Calu3 (cell line): ENCODE results near the gene NEUROG3. TPM values are rescaled to one million over a fixed set of nuclear protein-coding genes. Genes with fewer than 3 reads are reported as not detected.

Experiments used
- BruUV-seq: library from RNA; stranded (reverse); fragments of 400-500 nt; replicated peaks from 2 replicates; lab custom pipeline; 2021; lab: Mats Ljungman, UMichigan
- CTCF ChIA-PET: fragments of 300-600 bp; sonication (Branson Sonifier 250); formaldehyde crosslinking; loops from one replicate; lab custom pipeline; 2022; ENCODE audit warnings: antibody characterized with exemption; lab: Charles Lee
- DNase-seq: peaks from one replicate; pipeline ENCODE4 v3.0.0; 2022
- H3K27ac Mint-ChIP-seq: one replicate; pipeline ENCODE4 v1.8.0; 2022; ENCODE audit warnings: mixed read lengths; ENCODE audit not compliant: unreplicated experiment
- H3K27me3 Mint-ChIP-seq: one replicate; pipeline ENCODE4 v1.8.0; 2022; ENCODE audit warnings: mixed read lengths; ENCODE audit not compliant: unreplicated experiment
- H3K36me3 Mint-ChIP-seq: one replicate; pipeline ENCODE4 v1.8.0; 2022; ENCODE audit warnings: mild to moderate bottlenecking, moderate library complexity, mixed read lengths; ENCODE audit not compliant: insufficient read depth, unreplicated experiment
- H3K4me1 Mint-ChIP-seq: one replicate; pipeline ENCODE4 v1.8.0; 2022; ENCODE audit warnings: mild to moderate bottlenecking, low read depth, mixed read lengths; ENCODE audit not compliant: unreplicated experiment
- H3K4me3 Mint-ChIP-seq: one replicate; pipeline ENCODE4 v1.8.0; 2022; ENCODE audit warnings: mild to moderate bottlenecking, low read depth, moderate library complexity, mixed read lengths; ENCODE audit not compliant: unreplicated experiment
- H3K9me3 Mint-ChIP-seq: one replicate; pipeline ENCODE4 v1.8.0; 2022; ENCODE audit warnings: low read depth, mixed read lengths; ENCODE audit not compliant: unreplicated experiment
- CTCF ChIP-seq: fragments of 200-600 bp; IDR thresholded peaks from one replicate; pipeline ENCODE4 v1.8.0; 2022; ENCODE audit warnings: antibody characterized with exemption; ENCODE audit not compliant: unreplicated experiment
- intact Hi-C: fragments of 100-400 bp; cut with micrococcal nuclease; formaldehyde crosslinking; loops from one replicate; pipeline ENCODE4 v1.10.0; 2022; ENCODE audit not compliant: unreplicated experiment
- total RNA-seq: library from RNA; stranded (reverse); gene quantifications from 2 replicates; pipeline ENCODE4 v1.2.3, GENCODE V29; 2022

The NEUROG3 gene
- total RNA-seq, 1 experiment from 2014 or later = not detected

GRCh38 chr10:69527961-69528360, 45.3 kb downstream of the NEUROG3 start:
- BruUV-seq = no TSS peak
- Mint-ChIP-seq H3K4me1 (no peaks in the 10 kb centered on the region), H3K4me3 (no peak overlapping the region), H3K27me3 (peaks cover 19% of the 10 kb centered on the region), H3K27ac (no peak overlapping the region), H3K9me3 (no peaks in the 10 kb centered on the region), H3K36me3 (no peaks in the 10 kb centered on the region)
- DNase-seq = no peak
- TF ChIP-seq CTCF = no peak
- CTCF ChIA-PET = interaction anchor here (2.0 kb wide), 1 partner anchor 12 kb away, joined by 6 read pairs; no protein-coding TSS in a partner anchor
- intact Hi-C loops = no loop called here

Other genes with a start within 250 kb of the NEUROG3 start
- gene TACR2, start 156.5 kb downstream of the NEUROG3 start, total RNA-seq = 0.26 and 0.34 TPM in 2 replicates
- 137 and 165 TPM in 2 replicates for gene TSPAN15, start 122.0 kb downstream of the NEUROG3 start, total RNA-seq
- 22.9 and 25.2 TPM in 2 replicates for gene FAM241B, start 56.8 kb upstream of the NEUROG3 start, total RNA-seq
- gene COL13A1, start 228.5 kb upstream of the NEUROG3 start, total RNA-seq = 0.24 TPM in 1 of 2 replicates, not detected in the other